HL-60 (cell line): ENCODE measurements around the gene NRXN3.

Source experiments
- CTCF ChIP-seq: IDR thresholded peaks from one replicate; pipeline ENCODE4 v1.5.1; 2011; ENCODE audit warnings: low read length, control low read depth, inconsistent platforms; ENCODE audit not compliant: insufficient read depth
- GABPA ChIP-seq: IDR thresholded peaks from 2 replicates; pipeline ENCODE4 v1.6.1; 2012; ENCODE audit warnings: low read depth
- POLR2AphosphoS5 ChIP-seq: IDR thresholded peaks from 2 replicates; pipeline ENCODE4 v1.6.1; 2012; ENCODE audit warnings: low read depth
- REST ChIP-seq: IDR thresholded peaks from 2 replicates; pipeline ENCODE4 v1.6.1; 2012; ENCODE audit warnings: low read depth; ENCODE audit not compliant: insufficient replicate concordance
- SPI1 ChIP-seq: IDR thresholded peaks from 2 replicates; pipeline ENCODE4 v1.6.1; 2012; ENCODE audit warnings: low read depth, mild to moderate bottlenecking, borderline replicate concordance

- TF ChIP-seq CTCF (no peak), REST (no peak), POLR2AphosphoS5 (no peak), GABPA (no peak), SPI1 (no peak)
Measured at GRCh38 chr14:78644824-78645559, 474.8 kb downstream of the NRXN3 start.
